ENCODE results near the gene STMN1.
"Not testable (repeated sequence)": the region's sequence is repeated elsewhere in the genome, so short reads cannot be mapped to it uniquely, and the experiment has no call there.

The STMN1 gene

GRCh38 chr1:25905680-25906643 lies at the start of gene STMN1:
STMN1 (minus strand) TSS chr1:25906419; CDS start chr1:25904676, 1,743 bp downstream.
- DNase-seq: peak; percentile 73

- DNase-seq: no peak
Measured at GRCh38 chr1:25955553-25955952, 49.3 kb upstream of the STMN1 start.

- no peak for DNase-seq
Measured at GRCh38 chr1:25954282-25954938, 48.2 kb upstream of the STMN1 start.

- DNase-seq: no peak
Measured at GRCh38 chr1:25952841-25953401, 46.7 kb upstream of the STMN1 start.

GRCh38 chr1:25948641-25949040 lies 42.4 kb upstream of the STMN1 start:
- no peak for DNase-seq

GRCh38 chr1:25947027-25947426 lies 40.8 kb upstream of the STMN1 start:
- no peak for DNase-seq

GRCh38 chr1:25945761-25946160 lies 39.5 kb upstream of the STMN1 start:
- DNase-seq: no peak

GRCh38 chr1:25944986-25945385 lies 38.8 kb upstream of the STMN1 start:
- DNase-seq: no peak

- DNase-seq: not testable (repeated sequence)
Measured at GRCh38 chr1:25943511-25943910, 37.3 kb upstream of the STMN1 start.

GRCh38 chr1:25936947-25937346 lies 30.7 kb upstream of the STMN1 start:
- DNase-seq: no peak

- no peak for DNase-seq
Measured at GRCh38 chr1:25933479-25934365, 27.5 kb upstream of the STMN1 start.

- not testable (repeated sequence) for DNase-seq
Measured at GRCh38 chr1:25932811-25933400, 26.7 kb upstream of the STMN1 start.

- DNase-seq: no peak
Measured at GRCh38 chr1:25932321-25932720, 26.1 kb upstream of the STMN1 start.

GRCh38 chr1:25929016-25929415 lies 22.8 kb upstream of the STMN1 start:
- DNase-seq: no peak

GRCh38 chr1:25927521-25928265 lies 21.5 kb upstream of the STMN1 start:
- peak; percentile 4 for DNase-seq

- DNase-seq: peak; percentile 1
Measured at GRCh38 chr1:25926731-25927496, 20.7 kb upstream of the STMN1 start.

GRCh38 chr1:25924454-25924853 lies 18.2 kb upstream of the STMN1 start:
- no peak for DNase-seq

GRCh38 chr1:25922971-25923552 lies 16.8 kb upstream of the STMN1 start:
- no peak for DNase-seq

- DNase-seq: peak; percentile 11
Measured at GRCh38 chr1:25922056-25922970, 16.1 kb upstream of the STMN1 start.
